OCI-LY3 (cell line): ENCODE results near the gene INPP5A.

Experiments
- CTCF ChIP-seq: fragments of 200-600, 300-600 bp; sonication (generic); IDR thresholded peaks from 2 replicates; pipeline ENCODE4 v1.5.1; 2014; ENCODE audit warnings: antibody characterized with exemption, low read length, low read depth
- EZH2phosphoT487 ChIP-seq: fragments of 200-600 bp; shearing (Covaris generic); IDR thresholded peaks from 2 replicates; pipeline ENCODE4 v1.6.1; 2018; ENCODE audit warnings: antibody characterized with exemption, mixed run types, low read depth

DNA sequence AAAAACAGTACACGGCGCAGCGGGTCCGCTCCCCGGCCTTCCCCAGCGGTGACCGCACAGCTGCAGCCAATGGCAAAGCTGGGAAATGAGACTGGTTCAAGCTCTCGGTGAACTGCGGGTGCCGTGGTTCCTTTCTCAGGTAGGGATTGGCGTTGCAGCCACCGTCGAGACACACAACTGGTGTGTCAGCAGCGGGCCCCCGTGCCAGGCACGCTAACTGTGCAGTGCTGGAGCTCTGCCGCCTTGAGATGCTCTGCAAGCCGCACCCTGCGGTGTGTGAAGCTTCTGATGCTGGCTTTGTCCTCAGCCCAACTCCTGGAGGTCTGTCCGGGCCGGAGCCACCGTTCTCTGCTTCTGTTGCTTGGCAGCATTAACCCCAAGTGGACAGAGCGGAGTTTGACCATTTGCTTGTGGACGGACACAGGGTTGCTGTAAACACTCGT lies 269.0 kb downstream of the INPP5A start:
- TF ChIP-seq CTCF (no peak), EZH2phosphoT487 (no peak)
